CD4-positive, CD25-positive, alpha-beta regulatory T cell (primary cell): ENCODE measurements around the gene PRSS8. TPM values are rescaled to one million over a fixed set of nuclear protein-coding genes. Genes with fewer than 3 reads are reported as not detected.
"Not testable (repeated sequence)": the region's sequence is repeated elsewhere in the genome, so short reads cannot be mapped to it uniquely, and the experiment has no call there.

ENCODE experiments used
- ATAC-seq, 2 donors: fragments of 150-1000 bp; cut with Tn5 transposase; one replicate each; pipeline ENCODE4 v1.10.0; 2021; ENCODE audit warnings: low read depth in 2 of 2, moderate number of reproducible peaks in 2 of 2, moderate library complexity in 1 of 2
- DNase-seq, 3 donors: peaks; one replicate each; pipeline versions ENCODE4 v3.0.0 to v3.0.0-alpha.2; 2012 to 2022; ENCODE audit warnings: mixed read lengths in 1 of 3
- H3K27ac ChIP-seq: one replicate; pipeline ENCODE4 v1.7.0; 2013; ENCODE audit warnings: mild to moderate bottlenecking, low read length; ENCODE audit not compliant: insufficient read depth, poor library complexity, severe bottlenecking
- H3K27me3 ChIP-seq: one replicate; pipeline ENCODE4 v1.7.0; 2013; ENCODE audit warnings: low read length; ENCODE audit not compliant: control insufficient read depth, insufficient read depth
- H3K36me3 ChIP-seq: one replicate; pipeline ENCODE4 v1.7.0; 2013; ENCODE audit warnings: mild to moderate bottlenecking, low read length, moderate library complexity; ENCODE audit not compliant: control insufficient read depth, insufficient read depth
- H3K4me1 ChIP-seq: 2 replicates; pipeline ENCODE4 v1.7.0; 2013; ENCODE audit warnings: mild to moderate bottlenecking, low read length; ENCODE audit not compliant: insufficient read depth, control insufficient read depth, poor library complexity, severe bottlenecking
- H3K4me3 ChIP-seq: one replicate; pipeline ENCODE4 v1.7.0; 2013; ENCODE audit warnings: low read depth, mild to moderate bottlenecking, low read length, moderate library complexity
- H3K9me3 ChIP-seq, 2 experiments: 1 replicate in 1 of 2; 2 replicates in 1 of 2; pipeline ENCODE4 v1.7.0; 2013; ENCODE audit warnings: low read length in 2 of 2, mild to moderate bottlenecking in 1 of 2, moderate library complexity in 1 of 2; ENCODE audit not compliant: control insufficient read depth in 2 of 2
- H3K27ac Mint-ChIP-seq, 3 donors: one replicate each; pipeline ENCODE4 v1.8.0; 2020 to 2022; ENCODE audit warnings: mild to moderate bottlenecking in 3 of 3, mixed read lengths in 3 of 3, moderate library complexity in 2 of 3
- H3K27me3 Mint-ChIP-seq: one replicate; pipeline ENCODE4 v1.8.0; 2022; ENCODE audit warnings: mild to moderate bottlenecking, mixed read lengths
- H3K36me3 Mint-ChIP-seq: one replicate; pipeline ENCODE4 v1.8.0; 2020; ENCODE audit warnings: mixed read lengths
- H3K4me1 Mint-ChIP-seq, 4 donors: one replicate each; pipeline ENCODE4 v1.8.0; 2020 to 2022; ENCODE audit warnings: mixed read lengths in 4 of 4, mild to moderate bottlenecking in 1 of 4
- H3K4me3 Mint-ChIP-seq, 4 donors: one replicate each; pipeline ENCODE4 v1.8.0; 2020 to 2022; ENCODE audit warnings: mild to moderate bottlenecking in 4 of 4, mixed read lengths in 4 of 4, moderate library complexity in 3 of 4
- H3K9me3 Mint-ChIP-seq, 7 donors: one replicate each; pipeline ENCODE4 v1.8.0; 2020 to 2022; ENCODE audit warnings: mixed read lengths in 7 of 7, mild to moderate bottlenecking in 3 of 7, moderate library complexity in 2 of 7
- polyA plus RNA-seq, 4 donors: library from polyadenylated mRNA; unstranded; fragments of 300-500 nt; fragmentation: Illumina TruSeq; gene quantifications; one replicate each; pipeline ENCODE4 v1.2.3, GENCODE V29; 2021
- total RNA-seq: library from RNA; stranded (reverse); gene quantifications from one replicate; pipeline ENCODE4 v1.2.3, GENCODE V29; 2022

PRSS8 gene
- total and polyA plus RNA-seq, 5 donors from 2014 or later = not detected

DNA sequence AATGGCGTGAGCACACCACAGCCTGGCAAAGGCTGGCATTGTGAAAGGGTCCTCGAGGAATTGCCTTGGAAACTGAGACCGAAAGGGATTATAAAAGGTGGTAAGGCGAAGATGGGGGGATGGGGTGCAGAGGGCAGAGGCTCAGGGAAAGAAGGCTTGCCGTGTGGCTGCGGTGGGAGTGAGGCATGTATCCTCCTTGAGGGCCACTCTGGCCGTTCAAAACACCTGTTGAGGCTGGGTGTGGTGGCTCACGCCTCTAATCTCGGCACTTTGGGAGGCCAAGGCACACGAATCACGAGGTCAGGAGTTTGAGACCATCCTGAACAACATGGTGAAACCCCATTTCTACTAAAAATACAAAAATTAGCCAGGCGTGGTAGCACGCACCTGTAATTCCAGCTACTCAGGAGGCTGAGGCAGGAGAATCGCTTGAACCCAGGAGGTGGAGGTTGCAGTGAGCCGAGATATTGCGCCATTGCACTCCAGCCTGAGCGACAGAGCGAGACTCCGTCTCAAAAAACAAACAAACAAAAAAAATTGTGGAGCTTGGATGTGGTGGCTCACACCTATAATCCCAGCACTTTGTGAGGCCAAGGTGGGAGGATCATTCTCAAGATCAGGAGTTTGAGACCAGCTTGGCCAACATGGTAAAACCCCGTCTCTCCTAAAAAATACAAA, 1.4 kb upstream of the PRSS8 start:
- H3K36me3 ChIP-seq, H3K4me1 Mint-ChIP-seq, H3K4me3 ChIP-seq, H3K27me3 Mint-ChIP-seq, H3K9me3 ChIP-seq, H3K4me3 Mint-ChIP-seq, ATAC-seq, H3K27me3 ChIP-seq, H3K9me3 Mint-ChIP-seq, H3K27ac ChIP-seq, H3K36me3 Mint-ChIP-seq, H3K4me1 ChIP-seq, DNase-seq, H3K27ac Mint-ChIP-seq: not testable (repeated sequence)

DNA sequence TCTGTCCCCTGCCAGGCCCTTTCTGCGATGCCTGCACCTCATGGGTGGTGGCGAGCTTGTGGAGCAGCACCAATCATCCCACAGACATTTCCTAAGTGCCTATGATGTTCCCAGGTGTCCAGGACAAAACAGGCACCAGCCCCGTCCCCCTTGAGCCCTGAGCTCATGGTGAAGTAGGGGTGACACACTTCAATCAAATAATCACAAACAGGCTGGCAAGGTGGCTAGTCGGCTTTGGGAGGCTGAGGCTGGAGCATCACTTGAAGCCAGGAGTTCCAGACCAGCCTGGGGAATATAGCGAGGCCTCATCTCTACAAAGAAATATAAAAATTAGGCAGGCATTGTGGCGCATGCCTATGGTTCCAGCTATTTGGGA, 748 bp upstream of the PRSS8 start:
- H3K4me1 ChIP-seq = no peaks in the 10 kb centered on the region
- no peak overlapping the region for H3K27ac Mint-ChIP-seq
- H3K9me3 ChIP-seq = no peaks in the 10 kb centered on the region
- no peaks in the 10 kb centered on the region for H3K27me3 ChIP-seq
- H3K27ac ChIP-seq = no peak overlapping the region
- no peak overlapping the region for H3K4me3 Mint-ChIP-seq
- DNase-seq (no peak), ATAC-seq (no peak)
- peaks cover 0 to 1% (median 0%) of the 10 kb centered on the region in 7 donors for H3K9me3 Mint-ChIP-seq
- H3K27me3 Mint-ChIP-seq = no peaks in the 10 kb centered on the region
- peaks cover 3% of the 10 kb centered on the region for H3K36me3 Mint-ChIP-seq
- peaks cover 11% of the 10 kb centered on the region for H3K36me3 ChIP-seq
- peaks cover 0 to 4% (median 0%) of the 10 kb centered on the region in 4 donors for H3K4me1 Mint-ChIP-seq
- H3K4me3 ChIP-seq = no peak overlapping the region

DNA sequence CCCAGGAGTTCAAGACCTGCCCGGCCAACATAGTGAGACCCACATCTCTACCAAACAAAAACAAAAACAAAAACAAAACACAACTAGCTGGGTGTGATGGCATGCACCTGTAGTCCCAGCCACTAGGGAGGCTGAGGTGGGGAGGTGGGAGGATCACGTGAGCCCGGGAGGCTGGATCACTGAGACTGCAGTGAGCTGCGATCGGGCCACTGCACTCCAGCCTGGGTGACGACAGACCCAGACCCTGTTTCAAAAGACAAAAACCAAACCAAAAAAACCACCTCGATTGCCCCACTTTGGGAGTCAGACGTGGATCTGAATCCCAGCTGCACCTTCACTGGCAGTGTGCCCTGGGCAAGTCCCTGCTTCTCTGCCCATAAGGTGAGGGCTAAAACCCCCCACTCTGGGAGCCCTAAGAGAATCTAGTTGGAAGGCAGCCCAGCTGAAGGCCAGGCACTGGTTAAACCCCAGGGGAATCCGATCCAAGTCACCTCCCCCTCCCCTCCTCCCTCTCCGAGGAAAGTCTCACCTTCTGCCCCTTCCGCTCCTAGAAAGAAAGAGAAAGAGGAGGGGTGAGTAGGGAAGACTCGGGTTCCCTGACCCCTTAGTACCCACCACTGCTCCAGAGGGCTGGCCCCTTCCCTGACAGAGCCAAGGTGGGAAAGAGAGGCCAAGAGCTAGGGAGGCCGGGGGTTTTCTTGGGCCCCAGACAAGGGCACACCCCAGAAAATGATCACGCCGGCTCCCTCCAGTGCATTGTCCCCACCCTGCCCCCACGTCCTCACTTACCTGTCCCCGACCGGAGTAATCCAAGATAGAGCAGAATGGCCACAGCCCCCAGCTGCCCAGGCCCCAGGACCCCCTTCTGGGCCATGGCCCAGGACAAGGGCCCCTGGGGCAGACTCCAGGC, 647 bp downstream of the PRSS8 start:
- Histone ChIP-seq H3K9me3 (no peaks in the 10 kb centered on the region), H3K4me1 (no peaks in the 10 kb centered on the region), H3K36me3 (peaks cover 19% of the 10 kb centered on the region), H3K27ac (no peak overlapping the region), H3K4me3 (no peak overlapping the region), H3K27me3 (no peaks in the 10 kb centered on the region)
- Mint-ChIP-seq H3K9me3 (peaks cover 0 to 1% (median 0%) of the 10 kb centered on the region in 7 donors), H3K27me3 (no peaks in the 10 kb centered on the region), H3K4me1 (peaks cover 0 to 4% (median 0%) of the 10 kb centered on the region in 4 donors), H3K36me3 (peaks cover 6% of the 10 kb centered on the region), H3K27ac (no peak overlapping the region), H3K4me3 (no peak overlapping the region)
- no peak for DNase-seq
- ATAC-seq = no peak

DNA sequence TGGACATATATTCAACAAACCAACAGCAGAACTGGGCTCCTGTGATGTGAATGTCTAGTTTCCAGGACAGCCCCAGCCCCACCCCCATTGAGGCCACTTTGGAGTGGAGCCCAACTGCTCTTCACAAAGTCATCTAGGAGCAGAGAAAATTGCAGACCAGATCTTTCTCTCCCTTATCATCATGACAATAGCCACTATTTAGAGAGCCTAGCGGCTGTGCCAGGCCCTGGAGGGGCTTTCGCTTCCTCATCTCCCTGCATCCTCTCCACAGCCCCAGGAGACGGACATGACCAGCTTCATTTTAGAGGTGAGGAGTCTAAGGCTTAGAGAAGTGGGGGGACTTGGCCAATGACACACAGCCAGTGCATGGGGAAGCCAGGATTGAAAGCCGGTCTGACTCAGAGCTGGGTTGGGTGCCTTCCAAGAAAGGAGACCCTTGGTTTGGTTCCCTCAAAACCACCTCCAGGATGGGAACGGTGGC, 1.4 kb downstream of the PRSS8 start:
- peaks cover 26% of the 10 kb centered on the region for H3K36me3 ChIP-seq
- H3K4me3 ChIP-seq = no peak overlapping the region
- no peaks in the 10 kb centered on the region for H3K4me1 ChIP-seq
- H3K36me3 Mint-ChIP-seq = peaks cover 6% of the 10 kb centered on the region
- no peak overlapping the region for H3K4me3 Mint-ChIP-seq
- no peaks in the 10 kb centered on the region for H3K9me3 ChIP-seq
- H3K27me3 ChIP-seq = no peaks in the 10 kb centered on the region
- H3K27ac ChIP-seq = no peak overlapping the region
- no peak overlapping the region for H3K27ac Mint-ChIP-seq
- peaks cover 0 to 4% (median 0%) of the 10 kb centered on the region in 4 donors for H3K4me1 Mint-ChIP-seq
- peaks cover 0 to 1% (median 0%) of the 10 kb centered on the region in 7 donors for H3K9me3 Mint-ChIP-seq
- ATAC-seq (no peak), DNase-seq (no peak)
- no peaks in the 10 kb centered on the region for H3K27me3 Mint-ChIP-seq

DNA sequence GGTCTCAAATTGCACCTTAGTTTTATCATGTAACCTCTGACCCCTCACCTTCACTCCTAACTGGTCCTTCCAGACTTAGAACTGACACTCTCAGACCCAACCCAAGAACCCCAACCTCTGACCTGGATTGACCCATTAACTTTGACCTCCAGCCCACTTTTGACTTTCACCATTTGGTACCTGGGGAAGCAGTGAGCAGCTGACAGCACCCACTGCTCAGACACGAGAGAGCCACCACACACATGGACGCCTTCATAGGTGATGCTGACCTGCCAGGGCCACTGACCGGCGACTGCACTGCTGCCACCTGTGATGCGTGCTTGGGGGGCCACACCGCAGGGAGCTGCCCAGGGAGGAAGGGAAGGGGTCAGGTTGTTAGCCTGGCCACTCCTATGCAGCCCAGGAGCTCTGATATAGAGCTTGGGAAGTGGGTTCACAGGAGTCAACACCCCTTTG, 2.5 kb downstream of the PRSS8 start:
- Mint-ChIP-seq H3K4me1 (peaks cover 0 to 5% (median under 1%) of the 10 kb centered on the region in 4 donors), H3K9me3 (peaks cover 0 to 1% (median 0%) of the 10 kb centered on the region in 7 donors), H3K4me3 (no peak overlapping the region), H3K27ac (peak overlapping the region in 2 of 3 donors; percentile 47 to 58), H3K36me3 (peaks cover 6% of the 10 kb centered on the region), H3K27me3 (no peaks in the 10 kb centered on the region)
- Histone ChIP-seq H3K27me3 (no peaks in the 10 kb centered on the region), H3K36me3 (peaks cover 33% of the 10 kb centered on the region), H3K4me1 (no peaks in the 10 kb centered on the region), H3K9me3 (no peaks in the 10 kb centered on the region), H3K27ac (no peak overlapping the region), H3K4me3 (no peak overlapping the region)
- ATAC-seq (no peak), DNase-seq (no peak)

DNA sequence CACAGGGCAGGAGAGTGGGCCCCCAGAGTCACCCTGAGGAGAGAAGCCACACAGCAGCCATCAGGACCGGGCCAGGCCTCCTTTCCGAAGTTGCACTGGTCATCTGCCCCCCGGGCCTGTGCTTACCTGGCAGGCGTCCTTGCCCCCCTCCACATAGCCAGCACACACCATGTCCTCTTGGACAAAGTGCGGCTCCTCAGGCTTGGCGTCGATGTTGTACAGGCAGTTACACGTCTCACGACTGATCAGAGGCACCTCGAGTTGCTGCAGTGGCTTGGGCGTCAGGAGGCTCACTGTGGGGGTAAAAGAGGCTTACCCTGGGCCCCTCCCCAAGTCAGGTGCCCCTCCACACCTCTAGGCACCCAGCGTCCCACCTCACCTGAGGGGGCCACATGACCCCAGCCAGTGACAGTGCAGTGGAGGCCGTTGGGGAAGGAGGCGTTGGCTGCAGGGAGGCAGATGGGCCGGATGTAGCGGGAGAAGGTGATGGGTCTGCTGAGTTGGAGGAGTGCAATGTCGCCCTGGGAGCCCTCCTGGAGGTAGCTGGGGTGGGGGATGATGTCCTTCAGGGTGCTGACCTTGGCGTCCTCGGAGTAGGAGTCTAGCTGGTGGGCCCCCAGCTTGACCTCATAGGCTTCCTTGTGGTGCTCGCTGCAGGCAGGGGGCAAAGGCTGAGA, 3.1 kb downstream of the PRSS8 start:
- Mint-ChIP-seq H3K4me1 (peaks cover 0 to 5% (median 2%) of the 10 kb centered on the region in 4 donors), H3K27me3 (no peaks in the 10 kb centered on the region), H3K9me3 (peaks cover 0 to 1% (median 0%) of the 10 kb centered on the region in 7 donors), H3K36me3 (peaks cover 12% of the 10 kb centered on the region), H3K27ac (peak overlapping the region in 2 of 3 donors; percentile 47 to 58), H3K4me3 (peak overlapping the region in 1 of 4 donors; percentile 73)
- Histone ChIP-seq H3K4me3 (no peak overlapping the region), H3K27ac (no peak overlapping the region), H3K4me1 (no peaks in the 10 kb centered on the region), H3K27me3 (no peaks in the 10 kb centered on the region), H3K36me3 (peaks cover 40% of the 10 kb centered on the region), H3K9me3 (no peaks in the 10 kb centered on the region)
- DNase-seq = no peak
- no peak for ATAC-seq

DNA sequence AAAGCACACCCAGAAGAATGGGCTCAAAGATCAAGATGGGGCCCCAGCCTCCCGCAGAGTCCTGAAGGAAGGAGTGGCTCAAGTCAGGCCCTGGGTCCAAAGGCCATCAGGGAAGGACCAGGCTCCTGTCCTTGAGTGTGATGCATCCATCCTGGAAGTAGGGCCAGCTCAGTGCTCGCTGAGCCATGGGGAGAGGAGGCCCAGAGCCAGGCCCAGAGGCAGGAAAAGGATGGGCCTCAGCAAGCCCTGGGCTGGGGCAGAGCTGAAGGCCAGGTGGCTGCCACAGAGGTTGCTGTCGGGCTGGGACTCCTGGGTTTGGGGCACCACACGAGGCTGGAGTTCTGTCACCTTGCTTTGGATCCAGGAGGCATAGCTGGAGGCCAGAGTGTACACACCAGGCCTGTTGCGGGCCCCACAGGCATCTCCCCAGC, 3.7 kb downstream of the PRSS8 start:
- no peaks in the 10 kb centered on the region for H3K27me3 ChIP-seq
- peaks cover 45% of the 10 kb centered on the region for H3K36me3 ChIP-seq
- ATAC-seq (no peak), DNase-seq (no peak)
- Mint-ChIP-seq H3K9me3 (peaks cover 0 to 1% (median 0%) of the 10 kb centered on the region in 7 donors), H3K4me3 (peak overlapping the region in 1 of 4 donors; percentile 73), H3K27me3 (no peaks in the 10 kb centered on the region), H3K36me3 (peaks cover 12% of the 10 kb centered on the region), H3K4me1 (peaks cover 0 to 5% (median 2%) of the 10 kb centered on the region in 4 donors), H3K27ac (no peak overlapping the region)
- H3K27ac ChIP-seq = no peak overlapping the region
- H3K4me1 ChIP-seq = no peaks in the 10 kb centered on the region
- no peaks in the 10 kb centered on the region for H3K9me3 ChIP-seq
- no peak overlapping the region for H3K4me3 ChIP-seq
